Lower leg skin (tissue), 3 donors: Measurements from ENCODE around the gene RORC.

Source experiments
- CTCF ChIP-seq, 3 donors: fragments of 450-650 bp; IDR thresholded peaks; one replicate each; pipeline ENCODE4 v1.5.1; 2016; ENCODE audit warnings: antibody characterized with exemption in 3 of 3, mild to moderate bottlenecking in 3 of 3, moderate library complexity in 2 of 3
- POLR2A ChIP-seq, 2 donors: fragments of 450-650 bp; IDR thresholded peaks; one replicate each; pipeline ENCODE4 v1.6.1; 2016 to 2017; ENCODE audit warnings: antibody characterized with exemption in 2 of 2, mild to moderate bottlenecking in 1 of 2, moderate library complexity in 1 of 2

- TF ChIP-seq CTCF (IDR thresholded peaks at IDR 0.05) (no peak), POLR2A (IDR thresholded peaks at IDR 0.05) (no peak)
Measured at GRCh38 chr1:151837884-151838221, 6.3 kb upstream of the RORC start.
